Left ventricle myocardium inferior (tissue), 1 donor: ENCODE measurements around the gene CLASRP. TPM values are rescaled to one million over a fixed set of nuclear protein-coding genes. Genes with fewer than 3 reads are reported as not detected.

ENCODE experiments used
- DNase-seq: peaks from one replicate; pipeline ENCODE4 v3.0.0-alpha.2; 2020
- H3K27ac ChIP-seq: fragments of 200-600 bp; replicated peaks from 2 replicates; pipeline ENCODE4 v1.8.0; 2021
- H3K27me3 ChIP-seq: fragments of 200-600 bp; 2 replicates; pipeline ENCODE4 v1.8.0; 2021; ENCODE audit warnings: low read depth
- H3K36me3 ChIP-seq: fragments of 200-600 bp; 2 replicates; pipeline ENCODE4 v1.8.0; 2021
- H3K4me1 ChIP-seq: fragments of 200-600 bp; 2 replicates; pipeline ENCODE4 v1.8.0; 2021
- H3K4me3 ChIP-seq: fragments of 200-600 bp; 2 replicates; pipeline ENCODE4 v1.8.0; 2021; ENCODE audit warnings: mild to moderate bottlenecking, moderate library complexity
- H3K9me3 ChIP-seq: fragments of 200-600 bp; replicated peaks from 2 replicates; pipeline ENCODE4 v1.8.0; 2021
- intact Hi-C: fragments of 100-400 bp; cut with micrococcal nuclease; formaldehyde crosslinking; loops from one replicate; pipeline ENCODE4 v1.11.0; 2022
- total RNA-seq: library from RNA; stranded (reverse); fragmentation: NEBNext Ultra II Directional; extraction: Animal tissue kit (Norgen Biotek cat#: 25700); gene quantifications from one replicate; pipeline ENCODE4 v1.2.1, GENCODE V29; 2021
- TF ChIP-seq, protein P1 (sequence below): fragments of 200-600 bp; IDR thresholded peaks from 2 replicates; pipeline ENCODE4 v1.8.0; 2021; ENCODE audit warnings: antibody characterized with exemption, mild to moderate bottlenecking, borderline replicate concordance
- donor health status: DM: no; HTN: yes; CAD: no; lungs with severe emphysema.

Gene CLASRP
- total RNA-seq, 1 donor from 2014 or later: 31.3 TPM

DNA sequence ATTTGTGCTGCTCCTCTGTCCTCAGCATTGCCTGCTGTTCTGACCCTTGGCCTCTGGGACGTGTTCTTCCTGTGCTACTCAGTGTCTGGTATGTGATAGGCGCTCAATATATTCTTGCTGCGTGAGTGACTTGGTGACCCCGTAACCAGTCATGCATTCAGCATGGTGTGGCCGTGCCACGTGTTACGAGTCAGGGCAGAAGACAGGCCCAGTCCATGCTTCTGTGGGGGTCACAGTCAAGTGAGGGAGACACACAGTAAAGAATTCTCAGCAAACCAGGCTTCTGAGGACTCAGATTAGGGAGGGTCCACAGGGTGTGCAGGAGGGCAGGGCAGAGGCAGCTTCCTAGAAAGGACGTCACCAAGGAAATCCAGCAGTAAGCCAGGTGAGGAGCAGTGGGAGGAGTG is 62.0 kb downstream of the CLASRP start:
- TF ChIP-seq, protein P1, sequence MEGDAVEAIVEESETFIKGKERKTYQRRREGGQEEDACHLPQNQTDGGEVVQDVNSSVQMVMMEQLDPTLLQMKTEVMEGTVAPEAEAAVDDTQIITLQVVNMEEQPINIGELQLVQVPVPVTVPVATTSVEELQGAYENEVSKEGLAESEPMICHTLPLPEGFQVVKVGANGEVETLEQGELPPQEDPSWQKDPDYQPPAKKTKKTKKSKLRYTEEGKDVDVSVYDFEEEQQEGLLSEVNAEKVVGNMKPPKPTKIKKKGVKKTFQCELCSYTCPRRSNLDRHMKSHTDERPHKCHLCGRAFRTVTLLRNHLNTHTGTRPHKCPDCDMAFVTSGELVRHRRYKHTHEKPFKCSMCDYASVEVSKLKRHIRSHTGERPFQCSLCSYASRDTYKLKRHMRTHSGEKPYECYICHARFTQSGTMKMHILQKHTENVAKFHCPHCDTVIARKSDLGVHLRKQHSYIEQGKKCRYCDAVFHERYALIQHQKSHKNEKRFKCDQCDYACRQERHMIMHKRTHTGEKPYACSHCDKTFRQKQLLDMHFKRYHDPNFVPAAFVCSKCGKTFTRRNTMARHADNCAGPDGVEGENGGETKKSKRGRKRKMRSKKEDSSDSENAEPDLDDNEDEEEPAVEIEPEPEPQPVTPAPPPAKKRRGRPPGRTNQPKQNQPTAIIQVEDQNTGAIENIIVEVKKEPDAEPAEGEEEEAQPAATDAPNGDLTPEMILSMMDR: no peak
- intact Hi-C loops: no loop called here
- no peak for DNase-seq
- H3K27ac ChIP-seq: no peak overlapping the region
- no peaks in the 10 kb centered on the region for H3K36me3 ChIP-seq
- H3K27me3 ChIP-seq: no peaks in the 10 kb centered on the region
- no peak overlapping the region for H3K4me3 ChIP-seq
- H3K4me1 ChIP-seq: peaks cover 92% of the 10 kb centered on the region
- H3K9me3 ChIP-seq: no peaks in the 10 kb centered on the region

DNA sequence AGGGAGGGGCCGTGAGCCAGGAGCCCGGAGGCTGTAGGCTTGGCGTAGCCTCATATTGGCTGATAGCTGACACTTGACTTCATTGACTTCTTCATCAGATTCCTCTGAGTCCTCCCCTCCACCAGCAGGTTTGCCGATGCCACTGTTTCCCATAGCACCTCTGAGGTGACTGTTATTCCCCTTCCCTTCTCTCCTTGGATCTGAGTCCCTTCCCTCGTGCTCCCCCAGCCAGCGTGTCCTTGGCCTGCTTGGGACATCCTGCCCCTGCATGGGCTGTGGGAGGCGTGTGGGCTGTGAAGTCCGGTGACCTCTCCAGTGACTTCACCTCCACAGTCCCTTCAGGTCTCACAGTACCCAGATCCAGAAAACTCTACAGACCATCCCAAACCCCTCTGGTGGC is 63.0 kb downstream of the CLASRP start:
- Histone ChIP-seq H3K27me3 (no peaks in the 10 kb centered on the region), H3K9me3 (no peaks in the 10 kb centered on the region), H3K4me3 (no peak overlapping the region), H3K27ac (no peak overlapping the region), H3K36me3 (no peaks in the 10 kb centered on the region), H3K4me1 (peaks cover 82% of the 10 kb centered on the region)
- TF ChIP-seq, protein P1: no peak
- no peak for DNase-seq
- intact Hi-C loops: no loop called here

DNA sequence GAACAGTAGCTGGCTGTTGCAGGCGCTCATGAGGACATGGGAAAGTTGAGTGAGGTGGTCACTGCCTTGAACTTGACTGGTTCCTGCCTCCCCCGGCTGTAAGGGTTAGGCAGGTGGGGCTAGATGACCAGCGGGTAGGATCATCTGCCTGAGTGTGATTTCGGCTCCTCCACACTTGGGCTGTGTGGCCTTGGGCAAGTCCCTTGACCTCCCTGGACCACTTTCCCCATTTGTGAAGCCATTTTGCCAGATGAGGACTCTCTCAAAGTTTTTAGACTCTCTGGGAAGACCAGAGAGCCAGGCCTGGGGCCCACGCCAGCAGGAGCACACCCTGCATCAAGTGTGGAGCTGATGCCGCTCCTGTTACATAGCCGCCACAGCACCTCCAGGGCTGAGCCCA is 63.6 kb downstream of the CLASRP start:
- H3K9me3 ChIP-seq: no peaks in the 10 kb centered on the region
- intact Hi-C loops: no loop called here
- TF ChIP-seq, protein P1: no peak
- H3K27me3 ChIP-seq: no peaks in the 10 kb centered on the region
- no peak for DNase-seq
- peaks cover 76% of the 10 kb centered on the region for H3K4me1 ChIP-seq
- no peaks in the 10 kb centered on the region for H3K36me3 ChIP-seq
- H3K4me3 ChIP-seq: no peak overlapping the region
- H3K27ac ChIP-seq: peak overlapping the region; percentile 75

DNA sequence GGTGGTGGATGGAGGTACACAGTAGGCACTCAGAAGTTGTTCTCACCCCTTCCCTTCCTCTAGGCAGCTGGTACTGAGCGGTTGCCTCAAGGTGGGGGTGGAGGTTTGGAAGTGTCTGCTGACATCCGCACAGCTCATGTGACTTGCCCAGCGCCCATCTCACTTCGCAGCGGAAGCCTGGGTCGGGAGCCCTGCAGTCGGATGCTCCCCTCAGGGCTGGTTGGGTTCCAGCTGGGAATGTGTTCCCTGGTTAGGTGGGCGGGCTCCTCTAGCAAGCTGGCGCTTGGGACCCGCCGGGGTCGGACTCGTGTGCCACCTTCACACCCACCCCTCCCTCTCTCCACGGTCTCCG is 64.3 kb downstream of the CLASRP start:
- Histone ChIP-seq H3K9me3 (no peaks in the 10 kb centered on the region), H3K27ac (peak overlapping the region; percentile 75), H3K36me3 (no peaks in the 10 kb centered on the region), H3K4me1 (peaks cover 69% of the 10 kb centered on the region), H3K4me3 (peak overlapping the region; percentile 49), H3K27me3 (no peaks in the 10 kb centered on the region)
- intact Hi-C loops: no loop called here
- DNase-seq: peak; percentile 29
- TF ChIP-seq, protein P1: no peak

DNA sequence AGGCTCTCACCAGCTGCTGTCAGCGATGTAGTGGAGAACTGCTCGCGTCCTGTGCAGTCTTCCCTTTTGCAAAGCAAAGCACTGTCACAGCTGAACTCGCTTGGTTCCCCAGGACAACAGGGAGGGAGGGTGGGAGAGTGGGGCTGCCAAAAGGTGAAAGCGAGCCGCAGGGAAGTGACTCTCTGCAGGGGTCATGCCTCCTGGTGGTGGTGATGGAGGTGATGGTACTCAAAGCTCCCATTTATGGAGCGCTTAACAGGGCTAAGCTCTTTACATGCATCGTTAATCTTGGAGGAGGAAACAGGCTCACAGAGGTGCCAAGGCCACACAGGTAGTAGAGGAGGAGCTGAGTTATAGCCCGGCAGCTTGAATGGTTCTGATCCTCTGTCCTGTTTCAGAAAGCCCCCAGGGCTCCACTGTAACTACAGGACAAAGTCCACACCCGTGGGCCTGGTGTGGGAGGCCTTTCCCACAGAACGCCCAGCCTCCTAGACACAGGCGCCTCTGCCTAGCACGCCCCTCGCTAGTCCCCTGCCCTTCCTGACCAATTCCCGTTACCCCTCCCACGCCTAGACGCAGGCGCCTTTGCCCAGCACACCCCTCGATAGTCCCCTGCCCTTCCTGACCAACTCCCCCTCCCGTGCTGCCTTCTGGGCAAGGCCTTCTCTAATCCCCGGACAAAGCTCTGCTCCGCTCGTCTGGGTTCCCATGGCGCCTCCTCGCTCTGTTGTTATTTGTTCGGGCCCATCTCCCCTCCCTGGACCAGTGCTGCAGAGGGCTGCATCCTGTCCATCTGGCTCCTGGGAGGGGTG is 64.9 kb downstream of the CLASRP start:
- no peak for DNase-seq
- Histone ChIP-seq H3K36me3 (no peaks in the 10 kb centered on the region), H3K27me3 (no peaks in the 10 kb centered on the region), H3K4me3 (peak overlapping the region; percentile 49), H3K9me3 (no peaks in the 10 kb centered on the region), H3K27ac (peak overlapping the region; percentile 75), H3K4me1 (peaks cover 63% of the 10 kb centered on the region)
- intact Hi-C loops: no loop called here
- TF ChIP-seq, protein P1: peak; percentile 14
